Hematopoietic multipotent progenitor cell treated with erythropoietin and hydrocortisone succinate and interleukin-3 and kit ligand, for 8 days (in vitro differentiated cells): ENCODE measurements around the gene CLMP.
"Not testable (repeated sequence)": the region's sequence is repeated elsewhere in the genome, so short reads cannot be mapped to it uniquely, and the experiment has no call there.

ENCODE experiments used
- DNase-seq: peaks from one replicate; pipeline ENCODE4 v3.0.0-alpha.2; 2015

The CLMP gene

GRCh38 chr11:123164732-123165450 lies 30.2 kb downstream of the CLMP start:
- no peak for DNase-seq

GRCh38 chr11:123163621-123164020 lies 31.4 kb downstream of the CLMP start:
- no peak for DNase-seq

- DNase-seq = no peak
These were observed 33.5 kb downstream of the CLMP start for GRCh38 chr11:123161376-123162030.

GRCh38 chr11:123159183-123159857 lies 35.7 kb downstream of the CLMP start:
- DNase-seq = no peak

- no peak for DNase-seq
These were observed 36.7 kb downstream of the CLMP start for GRCh38 chr11:123158033-123159003.

- no peak for DNase-seq
These were observed 42.1 kb downstream of the CLMP start for GRCh38 chr11:123152951-123153350.

GRCh38 chr11:123152346-123152745 lies 42.7 kb downstream of the CLMP start:
- DNase-seq = not testable (repeated sequence)

GRCh38 chr11:123151796-123152195 lies 43.3 kb downstream of the CLMP start:
- no peak for DNase-seq

GRCh38 chr11:123151366-123151765 lies 43.7 kb downstream of the CLMP start:
- DNase-seq = no peak

- no peak for DNase-seq
These were observed 44.2 kb downstream of the CLMP start for GRCh38 chr11:123150882-123151281.

GRCh38 chr11:123148965-123149364 lies 46.1 kb downstream of the CLMP start:
- no peak for DNase-seq

- no peak for DNase-seq
These were observed 49.4 kb downstream of the CLMP start for GRCh38 chr11:123145661-123146060.

- DNase-seq = no peak
These were observed 49.8 kb downstream of the CLMP start for GRCh38 chr11:123145220-123145619.

- no peak for DNase-seq
These were observed 50.3 kb downstream of the CLMP start for GRCh38 chr11:123144707-123145106.

GRCh38 chr11:123143921-123144320 lies 51.1 kb downstream of the CLMP start:
- DNase-seq = no peak

- no peak for DNase-seq
These were observed 51.6 kb downstream of the CLMP start for GRCh38 chr11:123143476-123143875.

GRCh38 chr11:123139206-123139605 lies 55.8 kb downstream of the CLMP start:
- DNase-seq = no peak

- no peak for DNase-seq
These were observed 57.4 kb downstream of the CLMP start for GRCh38 chr11:123137431-123138224.

- DNase-seq = no peak
These were observed 59.1 kb downstream of the CLMP start for GRCh38 chr11:123135863-123136446.

- no peak for DNase-seq
These were observed 62.2 kb downstream of the CLMP start for GRCh38 chr11:123132881-123133280.

GRCh38 chr11:123132034-123132766 lies 62.8 kb downstream of the CLMP start:
- DNase-seq = not testable (repeated sequence)
